Activated CD4-positive, CD25-positive, alpha-beta regulatory T cell treated with anti-CD3 and anti-CD28 coated beads, Interleukin-2, amount 50 U/mL, for 16 hours (primary cell): ENCODE data around the gene RNLS.
"Not testable (repeated sequence)": the region's sequence is repeated elsewhere in the genome, so short reads cannot be mapped to it uniquely, and the experiment has no call there.

Experiments
- DNase-seq: peaks from one replicate; pipeline ENCODE4 v3.0.0-alpha.2; 2020; ENCODE audit warnings: low read depth, low spot score

Gene RNLS

GRCh38 chr10:88297103-88297502, 286.0 kb downstream of the RNLS start:
- no peak for DNase-seq

- DNase-seq = no peak
Observed at GRCh38 chr10:88293651-88294230, 289.4 kb downstream of the RNLS start.

- DNase-seq = no peak
Observed at GRCh38 chr10:88293073-88293472, 290.0 kb downstream of the RNLS start.

- DNase-seq = no peak
Observed at GRCh38 chr10:88292185-88292514, 291.0 kb downstream of the RNLS start.

- no peak for DNase-seq
Observed at GRCh38 chr10:88291289-88292184, 291.6 kb downstream of the RNLS start.

GRCh38 chr10:88289342-88289741, 293.8 kb downstream of the RNLS start:
- no peak for DNase-seq

- DNase-seq = no peak
Observed at GRCh38 chr10:88288320-88289059, 294.6 kb downstream of the RNLS start.

GRCh38 chr10:88286030-88286429, 297.1 kb downstream of the RNLS start:
- DNase-seq = no peak

- DNase-seq = no peak
Observed at GRCh38 chr10:88281592-88282347, 301.3 kb downstream of the RNLS start.

GRCh38 chr10:88280518-88280917, 302.6 kb downstream of the RNLS start:
- no peak for DNase-seq

GRCh38 chr10:88278912-88279311, 304.2 kb downstream of the RNLS start:
- no peak for DNase-seq

GRCh38 chr10:88276945-88277344, 306.2 kb downstream of the RNLS start:
- DNase-seq = not testable (repeated sequence)

- no peak for DNase-seq
Observed at GRCh38 chr10:88274286-88274685, 308.8 kb downstream of the RNLS start.

- no peak for DNase-seq
Observed at GRCh38 chr10:88273567-88273966, 309.6 kb downstream of the RNLS start.

- DNase-seq = no peak
Observed at GRCh38 chr10:88271761-88272543, 311.2 kb downstream of the RNLS start.

GRCh38 chr10:88270871-88271713, 312.0 kb downstream of the RNLS start:
- no peak for DNase-seq

GRCh38 chr10:88270061-88270808, 312.9 kb downstream of the RNLS start:
- no peak for DNase-seq

GRCh38 chr10:88262591-88263234, 320.4 kb downstream of the RNLS start:
- no peak for DNase-seq

- DNase-seq = no peak
Observed at GRCh38 chr10:88261152-88261551, 322.0 kb downstream of the RNLS start.
